GM12878 (cell line): ENCODE results near the gene LONRF2. TPM values are rescaled to one million over a fixed set of nuclear protein-coding genes. Genes with fewer than 3 reads are reported as not detected.

Source experiments
- ATAC-seq: fragments of 200-7000 bp; cut with Tn5 transposase; 3 replicates; pipeline ENCODE4 v1.9.1; 2020; ENCODE audit warnings: mild to moderate bottlenecking, moderate library complexity
- BruUV-seq: library from RNA; stranded (reverse); fragments of 400-500 nt; replicated peaks from 2 replicates; lab custom pipeline; 2021; lab: Mats Ljungman, UMichigan
- CTCF ChIA-PET: fragments of 300-600 bp; sonication (Branson Sonifier 250); formaldehyde crosslinking; extraction: SDS; loops from one replicate; lab custom pipeline; 2021; ENCODE audit warnings: inconsistent platforms; lab: Yijun Ruan, JAX
- POLR2A ChIA-PET: fragments of 350-600 bp; formaldehyde crosslinking; extraction: SDS; loops from one replicate; lab custom pipeline; 2021; ENCODE audit warnings: inconsistent platforms; lab: Charles Lee
- RAD21 ChIA-PET: fragments of 300-600 bp; sonication (Branson Sonifier 250); formaldehyde crosslinking; loops from one replicate; lab custom pipeline; 2023; ENCODE audit warnings: antibody characterized with exemption; ENCODE audit not compliant: unreplicated experiment; lab: Charles Lee
- SMC1A ChIA-PET: fragments of 300-600 bp; sonication (Branson Sonifier 250); formaldehyde crosslinking; loops from one replicate; lab custom pipeline; 2023; ENCODE audit not compliant: unreplicated experiment, uncharacterized antibody; lab: Charles Lee
- DNase-seq: peaks from one replicate; pipeline ENCODE4 v3.0.0-alpha.2; 2011; ENCODE audit warnings: low read depth, low spot score
- FAIRE-seq: peaks from 3 replicates; lab custom pipeline; 2011; peaks lifted over from hg19 to GRCh38; lab: Jason Lieb, UNC
- H2AFZ ChIP-seq: 2 replicates; pipeline ENCODE4 v1.6.0; 2011; ENCODE audit warnings: low read depth, low read length, control low read depth; ENCODE audit not compliant: control insufficient read depth
- H3K27ac ChIP-seq: 2 replicates; pipeline ENCODE4 v1.5.1; 2011; ENCODE audit warnings: control low read depth; ENCODE audit not compliant: control insufficient read depth, insufficient read depth
- H3K27me3 ChIP-seq, 2 experiments: replicated peaks in 1 of 2; 2 replicates each; pipeline versions ENCODE4 v1.6.0 to v1.6.1; 2011; ENCODE audit warnings: low read length in 1 of 2; ENCODE audit not compliant: control insufficient read depth in 2 of 2, insufficient read depth in 2 of 2
- H3K36me3 ChIP-seq, 2 experiments: 2 replicates each; pipeline ENCODE4 v1.5.1; 2011; ENCODE audit warnings: low read length in 1 of 2; ENCODE audit not compliant: control insufficient read depth in 2 of 2, insufficient read depth in 2 of 2
- H3K4me1 ChIP-seq: 2 replicates; pipeline ENCODE4 v1.6.1; 2011; ENCODE audit warnings: mild to moderate bottlenecking, low read length, moderate library complexity, mixed read lengths; ENCODE audit not compliant: control insufficient read depth, insufficient read depth
- H3K4me2 ChIP-seq: 2 replicates; pipeline ENCODE4 v1.6.0; 2011; ENCODE audit warnings: control low read depth; ENCODE audit not compliant: control insufficient read depth, insufficient read depth
- H3K4me3 ChIP-seq: fragments of 200-600 bp; sonication (generic); 2 replicates; pipeline ENCODE4 v1.5.1; 2016
- H3K79me2 ChIP-seq: 2 replicates; pipeline ENCODE4 v1.6.0; 2011; ENCODE audit warnings: low read length; ENCODE audit not compliant: control insufficient read depth, insufficient read depth
- H3K9ac ChIP-seq: 2 replicates; pipeline ENCODE4 v1.8.0; 2011; ENCODE audit warnings: low read length, control low read depth, mixed read lengths; ENCODE audit not compliant: control insufficient read depth, insufficient read depth
- H3K9me3 ChIP-seq: replicated peaks from 3 replicates; pipeline ENCODE4 v1.5.1; 2011; ENCODE audit warnings: mild to moderate bottlenecking, low read length; ENCODE audit not compliant: control insufficient read depth, insufficient read depth
- H4K20me1 ChIP-seq: 2 replicates; pipeline ENCODE4 v1.6.0; 2011; ENCODE audit not compliant: control insufficient read depth, insufficient read depth
- DPF2 ChIP-seq: fragments of 450-650 bp; IDR thresholded peaks from 2 replicates; pipeline ENCODE4 v1.6.1; 2017; ENCODE audit warnings: mild to moderate bottlenecking
- E2F4 ChIP-seq: IDR thresholded peaks from 2 replicates; pipeline ENCODE4 v1.6.1; 2012; ENCODE audit warnings: low read depth, low read length, improper control_type of control experiment
- EGR1 ChIP-seq, 2 experiments: IDR thresholded peaks; 1 replicate in 1 of 2; 2 replicates in 1 of 2; pipeline ENCODE4 v1.6.1; 2011 to 2012; ENCODE audit warnings: low read depth in 2 of 2, low read length in 2 of 2, borderline replicate concordance in 1 of 2, mild to moderate bottlenecking in 1 of 2, moderate library complexity in 1 of 2
- EZH2 ChIP-seq: IDR thresholded peaks from 2 replicates; pipeline ENCODE4 v1.6.1; 2012; ENCODE audit warnings: low read depth, mild to moderate bottlenecking, control low read depth, inconsistent platforms, low read length, borderline replicate concordance; ENCODE audit not compliant: control insufficient read depth
- IKZF1 ChIP-seq: fragments of 450-650 bp; conservative IDR thresholded peaks from 2 replicates; pipeline ENCODE4 v1.6.1; 2017; ENCODE audit warnings: antibody characterized with exemption, mild to moderate bottlenecking
- MEF2A ChIP-seq: IDR thresholded peaks from 2 replicates; pipeline ENCODE4 v1.6.1; 2011; ENCODE audit warnings: low read depth, mild to moderate bottlenecking, low read length, moderate library complexity; ENCODE audit not compliant: insufficient read depth
- NFXL1 ChIP-seq: fragments of 450-650 bp; IDR thresholded peaks from 2 replicates; pipeline ENCODE4 v1.6.1; 2017; ENCODE audit warnings: antibody characterized with exemption, mild to moderate bottlenecking, borderline replicate concordance
- NR2C1 ChIP-seq: fragments of 450-650 bp; IDR thresholded peaks from 2 replicates; pipeline ENCODE4 v1.6.1; 2017; ENCODE audit warnings: antibody characterized with exemption, mild to moderate bottlenecking, moderate library complexity
- NR2F1 ChIP-seq: fragments of 450-650 bp; conservative IDR thresholded peaks from 2 replicates; pipeline ENCODE4 v1.6.1; 2017; ENCODE audit warnings: mild to moderate bottlenecking
- RBBP5 ChIP-seq: fragments of 200-600 bp; sonication (generic); conservative IDR thresholded peaks from 2 replicates; pipeline ENCODE4 v1.6.1; 2016
- SIX5 ChIP-seq: IDR thresholded peaks from 2 replicates; pipeline ENCODE4 v1.6.1; 2011; ENCODE audit warnings: mild to moderate bottlenecking, low read depth, low read length, moderate library complexity; ENCODE audit not compliant: severe bottlenecking
- TCF3 ChIP-seq: IDR thresholded peaks from 2 replicates; pipeline ENCODE4 v1.6.1; 2012; ENCODE audit warnings: low read depth, mild to moderate bottlenecking, low read length, borderline replicate concordance; ENCODE audit not compliant: insufficient read depth
- TCF7 ChIP-seq: IDR thresholded peaks from 2 replicates; pipeline ENCODE4 v1.6.1; 2014; ENCODE audit warnings: antibody characterized with exemption, borderline replicate concordance
- USF1 ChIP-seq: IDR thresholded peaks from 2 replicates; pipeline ENCODE4 v1.6.1; 2011; ENCODE audit warnings: borderline replicate concordance, low read depth, mild to moderate bottlenecking, moderate library complexity, mixed read lengths, low read length; ENCODE audit not compliant: insufficient read depth; ENCODE audit errors: extremely low read length
- ZBED1 ChIP-seq: IDR thresholded peaks from 2 replicates; pipeline ENCODE4 v1.6.1; 2016; ENCODE audit warnings: borderline replicate concordance
- ZBTB33 ChIP-seq: fragments of 450-650 bp; IDR thresholded peaks from 2 replicates; pipeline ENCODE4 v1.6.1; 2017; ENCODE audit warnings: mild to moderate bottlenecking
- ZSCAN29 ChIP-seq: fragments of 450-650 bp; IDR thresholded peaks from 2 replicates; pipeline ENCODE4 v1.6.1; 2017; ENCODE audit warnings: mild to moderate bottlenecking, moderate library complexity
- WGBS: methylation state at CpG from one replicate; pipeline ENCODE4 v1.1.6; 2016; ENCODE audit warnings: low lambda C conversion rate; ENCODE audit not compliant: insufficient replicate concordance, insufficient coverage; ENCODE audit errors: missing lambda C conversion rate; 5-methylcytosine and 5-hydroxymethylcytosine counted together
- in situ Hi-C: fragments of 300-500 bp; cut with MboI; formaldehyde crosslinking; loops from 9 replicates; pipeline ENCODE4 v1.14.3; 2018; ENCODE audit warnings: mixed read lengths
- intact Hi-C: fragments of 100-400 bp; cut with micrococcal nuclease; formaldehyde crosslinking; loops from one replicate; pipeline ENCODE4 v1.14.2; 2022; ENCODE audit not compliant: unreplicated experiment
- polyA plus RNA-seq, 11 experiments: library from polyadenylated mRNA; depleted of rRNA in 4 of 11; unstranded in 6 of 11; stranded (reverse) in 5 of 11; fragments of >200 nt; fragmentation: Nextera tagmentation in 4 of 11; fragmentation: Illumina TruSeq in 1 of 11; extraction: Ambion mirVana in 4 of 11; extraction: Trizol in 1 of 11; gene quantifications; 1 replicate in 1 of 11; 2 replicates in 10 of 11; pipeline versions ENCODE4 v1.2.1 to v1.2.3, GENCODE V29; 2011 to 2016; ENCODE audit warnings: inconsistent platforms in 2 of 11, missing spikeins in 2 of 11, low read depth in 1 of 11
- total RNA-seq, 4 experiments: library from RNA; depleted of rRNA in 3 of 4; stranded (reverse); fragments of >200 nt in 3 of 4; fragmentation: Illumina TruSeq in 1 of 4; extraction: Trizol in 1 of 4; gene quantifications; 2 replicates each; pipeline versions ENCODE4 v1.2.1 to v1.2.3, GENCODE V29; 2013 to 2021
- TF ChIP-seq, protein P1 (sequence below): IDR thresholded peaks from 2 replicates; pipeline ENCODE4 v1.6.1; 2012; ENCODE audit warnings: low read depth, low read length, improper control_type of control experiment

LONRF2 gene
- total and polyA plus RNA-seq, 10 of the 15 experiments (the other 5 are each of a cell fraction or from before 2014, with no cell fraction given), result under 0.01 to 0.04 (median 0.01) TPM; not detected in 4

DNA sequence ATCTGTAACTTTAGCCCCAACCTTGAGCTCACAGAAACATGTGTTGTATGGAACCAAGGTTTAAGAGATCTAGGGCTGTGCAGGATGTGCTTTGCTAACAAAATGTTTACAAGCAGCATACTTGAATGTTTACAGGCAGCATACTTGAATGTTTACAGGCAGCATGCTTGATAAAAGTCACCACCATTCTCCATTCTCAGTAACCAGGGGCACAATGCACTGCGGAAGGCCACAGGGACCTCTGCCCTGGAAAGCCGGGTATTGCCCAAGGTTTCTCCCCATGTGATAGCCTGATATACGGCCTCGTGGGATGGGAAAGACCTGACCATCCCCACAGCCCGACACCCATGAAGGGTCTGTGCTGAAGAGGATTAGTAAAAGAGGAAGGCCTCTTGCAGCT lies 52.4 kb downstream of the LONRF2 start:
- SMC1A ChIA-PET, result no interaction called here
- BruUV-seq, result no TSS peak
- DNase-seq (no peak), ATAC-seq (no peak)
- Histone ChIP-seq H3K4me1 (no peaks in the 10 kb centered on the region), H4K20me1 (no peaks in the 10 kb centered on the region; the same call in 1 of the 2 replicates), H3K27ac (no peak overlapping the region), H2AFZ (no peak overlapping the region), H3K4me2 (no peak overlapping the region)
- CTCF ChIA-PET, result interaction anchor here (2.2 kb wide), 1 partner anchor 111 kb away, joined by 9 read pairs; no protein-coding TSS in a partner anchor
- intact Hi-C loops, result loop anchor here (10.0 kb wide), 2 partner anchors 215 to 335 kb away; no protein-coding TSS in a partner anchor
- TF ChIP-seq SIX5, result no peak
- no peak for TF ChIP-seq ZBED1
- no peak for TF ChIP-seq MEF2A
- no peak for TF ChIP-seq ZSCAN29
- TF ChIP-seq DPF2, result no peak
- TF ChIP-seq ZBTB33, result no peak
- TF ChIP-seq, protein P1, sequence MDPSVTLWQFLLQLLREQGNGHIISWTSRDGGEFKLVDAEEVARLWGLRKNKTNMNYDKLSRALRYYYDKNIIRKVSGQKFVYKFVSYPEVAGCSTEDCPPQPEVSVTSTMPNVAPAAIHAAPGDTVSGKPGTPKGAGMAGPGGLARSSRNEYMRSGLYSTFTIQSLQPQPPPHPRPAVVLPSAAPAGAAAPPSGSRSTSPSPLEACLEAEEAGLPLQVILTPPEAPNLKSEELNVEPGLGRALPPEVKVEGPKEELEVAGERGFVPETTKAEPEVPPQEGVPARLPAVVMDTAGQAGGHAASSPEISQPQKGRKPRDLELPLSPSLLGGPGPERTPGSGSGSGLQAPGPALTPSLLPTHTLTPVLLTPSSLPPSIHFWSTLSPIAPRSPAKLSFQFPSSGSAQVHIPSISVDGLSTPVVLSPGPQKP, result no peak
- TF ChIP-seq USF1, result no peak
- TF ChIP-seq E2F4, result no peak
- TF ChIP-seq NR2F1, result no peak
- no peak for TF ChIP-seq RBBP5
- TF ChIP-seq TCF7, result no peak
- no peak for TF ChIP-seq NR2C1
- no peak for TF ChIP-seq TCF3
- no peak for TF ChIP-seq NFXL1
- TF ChIP-seq IKZF1, result no peak
- TF ChIP-seq EGR1 (IDR thresholded peaks at IDR 0.05; ENCODE audit: borderline replicate concordance in 1 of 2, low read depth in 2 of 2, low read length in 2 of 2), result no peak
- no peak for TF ChIP-seq EZH2
- TF ChIP-seq, all 136 proteins: peak for 0
- RAD21 ChIA-PET, result no interaction called here
- no peaks in the 10 kb centered on the region for H3K9me3 ChIP-seq
- H3K79me2 ChIP-seq, result no peaks in the 10 kb centered on the region
- in situ Hi-C loops, result loop anchor here (10.0 kb wide), 1 partner anchor 715 kb away; no protein-coding TSS in a partner anchor
- H3K9ac ChIP-seq, result no peak overlapping the region
- FAIRE-seq, result no peak
- POLR2A ChIA-PET, result no interaction called here
- no peaks in the 10 kb centered on the region for H3K36me3 ChIP-seq
- no peaks in the 10 kb centered on the region; a peak in 2 of 4 replicates for H3K27me3 ChIP-seq
- 26% methylated on average over 5 of the region's 5 CpGs for WGBS
- H3K4me3 ChIP-seq, result no peak overlapping the region
